Measurements from ENCODE around the gene ZNF865.

DNA sequence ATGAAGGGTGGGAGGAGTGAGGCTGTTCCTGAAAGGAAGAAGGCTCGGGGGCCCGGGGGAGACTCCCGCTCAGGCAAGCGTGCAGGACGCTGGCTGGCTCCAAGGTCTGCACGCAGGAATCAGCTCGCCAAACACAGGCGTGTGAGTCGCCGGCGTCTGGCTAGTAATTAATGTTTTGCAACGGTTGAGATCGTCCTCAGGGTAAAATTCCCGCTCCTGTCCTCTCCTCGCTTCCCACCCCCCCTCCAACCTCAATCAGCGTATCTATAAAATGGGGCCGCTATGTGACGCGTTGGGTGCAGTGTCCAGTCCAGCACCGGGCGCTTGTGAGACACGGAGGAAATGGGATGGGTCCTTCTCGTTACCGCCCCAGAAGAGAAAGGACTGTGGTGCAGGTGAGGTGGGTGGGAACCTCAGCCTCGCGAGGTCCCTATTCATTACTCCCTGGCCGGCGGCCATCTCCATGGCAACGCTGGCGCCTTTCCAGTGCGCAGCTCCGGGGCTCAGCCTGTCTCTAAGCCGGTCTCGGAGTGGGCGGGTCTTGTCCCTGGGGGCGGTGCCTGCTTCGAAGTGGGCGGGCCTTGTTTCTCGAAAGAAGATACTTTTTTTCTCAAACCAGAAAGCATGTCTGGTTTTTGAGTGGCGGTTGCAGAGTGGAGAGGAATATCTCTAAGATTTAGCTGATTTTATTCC is 18.3 kb upstream of the ZNF865 start:
- TF ChIP-seq SMC3 (conservative IDR thresholded peaks at IDR 0.05; ENCODE audit: poor library complexity) (peak; percentile 48), EP300 (conservative IDR thresholded peaks at IDR 0.05; ENCODE audit: poor library complexity, severe bottlenecking) (peak; percentile 51), POLR2AphosphoS5 (IDR thresholded peaks at IDR 0.05) (peak; percentile 87), TAF1 (IDR thresholded peaks at IDR 0.05; ENCODE audit: low read depth) (peak; percentile 52), EZH2 (IDR thresholded peaks at IDR 0.05; ENCODE audit: borderline replicate concordance, insufficient read depth, low read length, poor library complexity, severe bottlenecking) (no peak), MXI1 (conservative IDR thresholded peaks at IDR 0.05; ENCODE audit: poor library complexity, severe bottlenecking) (peak; percentile 69), RAD21 (conservative IDR thresholded peaks at IDR 0.05) (no peak)
- TF ChIP-seq, protein P1, sequence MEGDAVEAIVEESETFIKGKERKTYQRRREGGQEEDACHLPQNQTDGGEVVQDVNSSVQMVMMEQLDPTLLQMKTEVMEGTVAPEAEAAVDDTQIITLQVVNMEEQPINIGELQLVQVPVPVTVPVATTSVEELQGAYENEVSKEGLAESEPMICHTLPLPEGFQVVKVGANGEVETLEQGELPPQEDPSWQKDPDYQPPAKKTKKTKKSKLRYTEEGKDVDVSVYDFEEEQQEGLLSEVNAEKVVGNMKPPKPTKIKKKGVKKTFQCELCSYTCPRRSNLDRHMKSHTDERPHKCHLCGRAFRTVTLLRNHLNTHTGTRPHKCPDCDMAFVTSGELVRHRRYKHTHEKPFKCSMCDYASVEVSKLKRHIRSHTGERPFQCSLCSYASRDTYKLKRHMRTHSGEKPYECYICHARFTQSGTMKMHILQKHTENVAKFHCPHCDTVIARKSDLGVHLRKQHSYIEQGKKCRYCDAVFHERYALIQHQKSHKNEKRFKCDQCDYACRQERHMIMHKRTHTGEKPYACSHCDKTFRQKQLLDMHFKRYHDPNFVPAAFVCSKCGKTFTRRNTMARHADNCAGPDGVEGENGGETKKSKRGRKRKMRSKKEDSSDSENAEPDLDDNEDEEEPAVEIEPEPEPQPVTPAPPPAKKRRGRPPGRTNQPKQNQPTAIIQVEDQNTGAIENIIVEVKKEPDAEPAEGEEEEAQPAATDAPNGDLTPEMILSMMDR (IDR thresholded peaks at IDR 0.05; ENCODE audit: poor library complexity, severe bottlenecking), result no peak
